ENCODE data around the gene CSNK2B.

CSNK2B gene

GRCh38 chr6:31665501-31666336 lies at the start of gene CSNK2B:
CSNK2B (plus strand) TSS chr6:31666080; CDS start chr6:31666832, 752 bp downstream.
- DNase-seq (ENCODE audit: low read depth), result peak; percentile 89
- peak within 1 kb of the TSS; percentile 97 for H3K4me3 ChIP-seq (ENCODE audit: low read depth, low read length)

GRCh38 chr6:31617010-31617409 lies 48.9 kb upstream of the CSNK2B start:
- no peak overlapping the region for H3K4me3 ChIP-seq (ENCODE audit: low read depth, low read length)
- no peak for DNase-seq (ENCODE audit: low read depth)

GRCh38 chr6:31619805-31620585 lies 45.9 kb upstream of the CSNK2B start:
- DNase-seq (ENCODE audit: low read depth), result peak; percentile 99
- H3K4me3 ChIP-seq (ENCODE audit: low read depth, low read length), result peak overlapping the region; percentile 84

GRCh38 chr6:31620586-31621319 lies 45.1 kb upstream of the CSNK2B start, which contains the start of gene PRRC2A:
PRRC2A (plus strand) TSS chr6:31620715; CDS start chr6:31622790, 2,075 bp downstream.
- H3K4me3 ChIP-seq (ENCODE audit: low read depth, low read length), result peak within 1 kb of the TSS; percentile 84
- DNase-seq (ENCODE audit: low read depth), result no peak

- DNase-seq (ENCODE audit: low read depth), result no peak
- peak overlapping the region; percentile 84 for H3K4me3 ChIP-seq (ENCODE audit: low read depth, low read length)
Observed at GRCh38 chr6:31621320-31621939, 44.5 kb upstream of the CSNK2B start.

- DNase-seq (ENCODE audit: low read depth), result no peak
- peak overlapping the region; percentile 84 for H3K4me3 ChIP-seq (ENCODE audit: low read depth, low read length)
Observed at GRCh38 chr6:31621991-31622390, 43.9 kb upstream of the CSNK2B start.

- H3K4me3 ChIP-seq (ENCODE audit: low read depth, low read length), result peak overlapping the region; percentile 84
- no peak for DNase-seq (ENCODE audit: low read depth)
Observed at GRCh38 chr6:31622684-31623091, 43.2 kb upstream of the CSNK2B start.

GRCh38 chr6:31624070-31624469 lies 41.8 kb upstream of the CSNK2B start:
- no peak overlapping the region for H3K4me3 ChIP-seq (ENCODE audit: low read depth, low read length)
- DNase-seq (ENCODE audit: low read depth), result no peak

- DNase-seq (ENCODE audit: low read depth), result no peak
Observed at GRCh38 chr6:31626952-31627351, 38.9 kb upstream of the CSNK2B start.

GRCh38 chr6:31627690-31628287 lies 38.1 kb upstream of the CSNK2B start:
- no peak for DNase-seq (ENCODE audit: low read depth)
- no peak overlapping the region for H3K4me3 ChIP-seq (ENCODE audit: low read depth, low read length)

More at GRCh38 chr6:31626952-31627351, 38.9 kb upstream of the CSNK2B start:
- no peak overlapping the region for H3K4me3 ChIP-seq (ENCODE audit: low read depth, low read length)

GRCh38 chr6:31629014-31629413 lies 36.9 kb upstream of the CSNK2B start:
- no peak for DNase-seq (ENCODE audit: low read depth)
- H3K4me3 ChIP-seq (ENCODE audit: low read depth, low read length), result no peak overlapping the region

GRCh38 chr6:31630177-31630934 lies 35.5 kb upstream of the CSNK2B start:
- no peak for DNase-seq (ENCODE audit: low read depth)
- H3K4me3 ChIP-seq (ENCODE audit: low read depth, low read length), result no peak overlapping the region

- no peak overlapping the region for H3K4me3 ChIP-seq (ENCODE audit: low read depth, low read length)
Observed at GRCh38 chr6:31631209-31631608, 34.7 kb upstream of the CSNK2B start.

GRCh38 chr6:31631681-31632278 lies 34.1 kb upstream of the CSNK2B start:
- H3K4me3 ChIP-seq (ENCODE audit: low read depth, low read length), result no peak overlapping the region
- DNase-seq (ENCODE audit: low read depth), result no peak

More at GRCh38 chr6:31631209-31631608, 34.7 kb upstream of the CSNK2B start:
- DNase-seq (ENCODE audit: low read depth), result no peak

GRCh38 chr6:31632279-31632946 lies 33.5 kb upstream of the CSNK2B start:
- DNase-seq (ENCODE audit: low read depth), result no peak
- H3K4me3 ChIP-seq (ENCODE audit: low read depth, low read length), result no peak overlapping the region

GRCh38 chr6:31633447-31633846 lies 32.4 kb upstream of the CSNK2B start:
- H3K4me3 ChIP-seq (ENCODE audit: low read depth, low read length), result no peak overlapping the region
- no peak for DNase-seq (ENCODE audit: low read depth)

GRCh38 chr6:31634131-31634530 lies 31.7 kb upstream of the CSNK2B start:
- no peak for DNase-seq (ENCODE audit: low read depth)
- H3K4me3 ChIP-seq (ENCODE audit: low read depth, low read length), result no peak overlapping the region

Data from skeletal muscle cell (primary cell).